HTERT RPE-1 (cell line): ENCODE data around the gene C10orf90.

ENCODE experiments used
- in situ Hi-C: fragments of 300-500 bp; cut with MboI; formaldehyde crosslinking; loops from 4 replicates; pipeline ENCODE4 v1.14.3; 2020; ENCODE audit warnings: low sequenced_read_pairs

C10orf90 gene

DNA sequence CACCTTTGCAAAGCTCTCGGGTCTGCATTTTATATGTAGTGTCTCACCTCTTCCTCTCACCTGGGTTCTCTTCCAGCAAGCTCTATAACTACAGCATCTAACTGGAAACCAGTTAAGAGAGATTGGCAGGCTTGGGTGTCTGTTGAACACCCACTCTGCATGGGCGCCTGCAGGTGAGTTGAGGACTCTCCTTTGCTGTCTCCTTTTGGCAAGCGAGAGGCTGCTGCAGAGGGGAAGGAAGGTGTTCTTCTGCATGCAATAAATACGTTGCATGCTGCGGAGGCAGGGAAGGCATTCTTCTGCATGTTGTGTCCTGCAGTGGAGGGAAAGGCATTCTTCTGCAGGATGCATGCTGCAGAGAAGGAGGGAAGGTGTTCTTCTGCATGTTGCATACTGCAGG is 200.8 kb downstream of the C10orf90 start:
- in situ Hi-C loops = no loop called here

DNA sequence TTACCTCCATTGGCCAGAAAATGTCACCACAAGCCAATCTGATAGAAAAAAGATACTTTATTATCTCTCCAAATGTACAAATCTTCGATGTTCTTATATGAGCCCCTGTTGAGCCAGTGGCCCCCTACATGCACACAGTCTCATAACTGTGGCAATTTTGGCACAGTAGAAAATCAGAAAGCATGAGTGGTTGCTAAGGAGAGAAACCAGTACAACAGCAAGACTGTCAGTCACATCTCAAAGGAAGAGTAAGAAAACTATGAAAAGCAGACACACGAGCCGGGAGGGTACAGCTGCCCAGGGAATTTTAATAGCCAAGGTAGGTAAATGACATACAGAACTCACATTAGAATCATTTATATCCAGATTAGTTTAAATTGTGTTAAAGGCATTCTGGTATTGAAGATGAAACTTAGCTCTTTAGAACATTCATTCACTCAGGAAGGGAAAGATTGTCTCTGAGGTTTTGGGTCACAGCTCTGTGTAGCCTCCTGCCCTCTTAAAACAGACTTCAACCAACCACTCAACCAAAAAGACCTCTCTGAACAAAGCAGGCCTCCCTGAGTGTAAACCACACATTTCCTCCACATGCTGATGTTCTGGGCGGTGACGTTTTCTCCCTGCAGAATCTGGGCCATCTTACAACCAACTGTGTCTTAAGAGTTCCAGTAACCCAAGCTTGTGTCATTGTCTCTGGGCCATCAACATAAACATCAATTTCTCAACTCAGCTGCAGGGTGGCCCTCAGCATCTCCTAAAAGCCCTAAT is 201.4 kb downstream of the C10orf90 start:
- in situ Hi-C loops = no loop called here

DNA sequence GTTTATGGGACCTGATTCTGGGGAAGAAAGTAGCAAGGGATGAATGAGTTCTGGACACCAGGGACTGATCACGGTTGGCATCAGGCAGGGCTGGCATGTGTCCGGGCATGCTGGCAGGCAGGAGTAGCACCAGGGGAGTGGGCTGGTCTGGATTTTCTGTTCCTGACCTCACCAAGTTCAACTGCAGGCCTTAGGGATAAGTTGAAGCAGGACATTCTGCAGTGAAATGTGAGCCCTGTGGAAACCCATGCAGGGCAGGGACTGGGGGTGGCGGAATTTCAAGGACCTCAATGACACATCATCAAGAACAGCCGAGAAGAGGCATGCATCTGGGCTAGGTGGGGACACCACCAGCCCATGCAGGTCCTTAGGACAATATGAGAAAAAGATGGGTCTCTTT is 202.0 kb downstream of the C10orf90 start:
- in situ Hi-C loops = no loop called here

DNA sequence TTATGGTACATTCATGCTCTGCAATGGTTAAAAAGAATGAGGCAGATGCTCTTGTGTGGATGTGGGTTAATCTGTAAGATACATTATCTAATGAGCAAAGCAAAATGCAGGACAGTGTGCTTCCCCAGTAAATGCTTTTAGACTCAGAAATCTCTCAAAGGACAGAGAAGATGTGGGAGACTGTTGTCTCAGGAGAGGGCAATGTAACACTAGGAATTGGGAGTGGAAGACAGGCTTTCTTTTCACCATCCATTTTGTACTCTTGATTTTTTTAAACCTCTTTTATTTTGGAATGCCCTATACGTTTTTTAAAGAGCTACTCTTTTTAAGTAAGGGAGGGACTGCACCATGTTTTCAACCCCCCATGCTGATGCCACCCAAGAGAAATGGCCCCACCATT is 204.7 kb downstream of the C10orf90 start:
- in situ Hi-C loops = no loop called here

DNA sequence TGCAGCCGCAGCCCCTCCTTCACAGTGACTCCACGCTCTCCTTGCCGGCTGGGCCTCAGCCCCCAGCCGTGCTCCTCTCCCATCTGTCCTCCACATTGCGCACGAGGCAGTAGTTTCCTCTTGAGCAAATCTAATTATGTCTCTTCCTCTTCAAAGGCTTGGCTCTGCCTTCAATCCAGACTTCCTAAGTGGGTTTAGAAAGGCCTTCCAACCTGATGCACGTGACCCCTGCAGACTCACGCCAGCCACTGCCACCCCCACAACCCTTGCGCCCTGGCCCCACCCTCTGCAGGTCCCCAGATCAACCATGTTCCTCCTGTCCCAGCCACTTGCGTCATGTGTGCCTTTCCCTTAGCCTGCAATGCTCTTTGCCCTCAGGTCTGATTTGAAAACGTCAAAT is 207.2 kb downstream of the C10orf90 start:
- in situ Hi-C loops = no loop called here

DNA sequence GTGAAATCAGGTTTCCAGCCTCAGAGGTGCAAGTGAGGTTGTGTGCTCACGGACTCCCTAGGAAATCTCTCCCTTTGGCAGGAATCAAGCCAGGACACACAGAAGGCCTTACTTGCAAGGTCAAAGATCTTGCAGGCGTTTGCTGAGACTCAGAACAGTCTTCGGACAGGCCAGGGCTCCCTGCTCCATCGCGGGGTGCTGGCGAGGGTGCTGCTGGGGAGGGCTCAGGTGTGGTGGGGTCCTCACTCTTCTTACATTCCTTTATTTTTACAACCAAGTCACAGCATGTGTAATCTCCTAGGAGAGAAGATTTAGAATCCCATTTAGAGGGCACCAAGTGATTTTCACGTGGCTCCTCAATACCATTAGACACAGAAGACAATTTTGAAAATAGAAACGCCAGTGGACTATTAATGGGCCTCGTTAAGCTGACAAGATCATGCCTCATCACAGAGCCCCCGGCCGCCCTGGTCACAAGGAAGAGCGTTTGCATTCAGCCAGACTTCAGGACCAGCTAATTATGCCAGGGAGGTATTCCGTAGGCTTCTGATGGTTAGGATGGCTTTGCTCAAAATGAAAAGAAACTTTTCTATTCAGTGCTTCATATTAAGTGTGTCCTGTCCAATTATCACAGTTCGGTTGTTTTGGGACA is 209.1 kb downstream of the C10orf90 start:
- in situ Hi-C loops = no loop called here

DNA sequence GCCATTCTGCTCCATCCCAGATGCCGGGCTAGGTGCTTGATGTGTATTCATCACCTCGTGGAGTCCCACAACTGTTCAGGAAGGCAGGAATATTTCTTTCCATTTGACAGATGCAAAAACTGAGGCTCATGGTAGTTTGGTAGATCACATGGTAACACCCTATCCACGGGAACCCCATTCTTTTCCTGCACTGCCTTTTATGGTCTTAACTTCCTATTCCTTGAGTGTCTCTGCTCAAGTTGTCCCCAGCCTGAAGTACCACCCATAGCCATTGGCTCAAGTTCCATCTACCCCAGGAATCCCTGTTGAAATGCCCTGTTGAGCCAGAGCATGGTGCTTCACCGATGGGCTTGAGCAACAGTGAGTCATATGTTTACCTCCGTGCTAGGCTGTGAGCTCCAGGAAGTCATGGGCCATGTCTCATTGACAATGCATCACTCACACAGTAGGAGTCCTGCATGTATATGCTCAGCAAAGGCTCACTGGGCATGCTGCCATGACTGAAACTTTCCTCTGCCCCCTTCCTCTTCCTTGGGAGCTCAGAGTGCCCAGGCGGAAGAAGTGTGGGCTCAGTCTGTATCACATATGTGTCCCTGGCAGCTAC is 210.5 kb downstream of the C10orf90 start:
- in situ Hi-C loops = no loop called here

DNA sequence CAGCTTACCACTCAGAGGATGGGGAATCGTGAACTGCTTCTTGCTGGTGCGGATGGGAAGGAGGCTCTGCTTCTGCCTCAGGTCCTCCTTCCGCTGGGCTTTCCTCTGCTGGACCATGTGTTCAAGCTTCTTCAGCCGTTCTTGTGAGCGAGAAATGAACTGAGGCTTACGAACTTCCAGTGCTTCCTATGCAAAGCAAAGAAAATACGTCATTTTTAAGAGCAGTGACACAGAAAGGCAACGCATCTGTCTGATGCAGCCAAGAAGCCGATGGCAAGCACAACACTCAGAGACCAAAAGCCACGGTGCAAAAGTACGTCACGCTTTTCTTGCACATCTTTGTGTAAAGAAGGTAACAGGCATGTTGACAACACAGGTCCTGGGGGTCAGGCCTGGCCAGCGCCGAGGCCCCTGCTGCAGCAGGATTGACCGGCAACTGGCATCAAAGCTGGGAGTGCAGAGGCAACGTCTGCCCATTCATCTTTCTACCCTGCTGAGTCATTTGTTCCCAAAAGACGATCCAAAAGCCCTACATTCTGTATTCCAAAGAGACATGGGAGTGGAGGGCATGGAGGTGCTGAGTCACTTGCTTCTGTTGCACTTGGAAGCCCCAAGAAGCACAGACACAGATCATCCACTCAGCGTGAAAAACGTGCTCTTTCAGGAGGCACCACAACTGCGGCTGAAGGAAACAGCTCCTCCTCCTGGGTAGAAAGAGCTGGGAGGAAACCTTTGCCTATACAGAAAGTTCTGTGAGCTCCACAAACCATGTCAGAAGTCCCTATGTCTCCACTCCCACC is 211.3 kb downstream of the C10orf90 start:
- in situ Hi-C loops = no loop called here

DNA sequence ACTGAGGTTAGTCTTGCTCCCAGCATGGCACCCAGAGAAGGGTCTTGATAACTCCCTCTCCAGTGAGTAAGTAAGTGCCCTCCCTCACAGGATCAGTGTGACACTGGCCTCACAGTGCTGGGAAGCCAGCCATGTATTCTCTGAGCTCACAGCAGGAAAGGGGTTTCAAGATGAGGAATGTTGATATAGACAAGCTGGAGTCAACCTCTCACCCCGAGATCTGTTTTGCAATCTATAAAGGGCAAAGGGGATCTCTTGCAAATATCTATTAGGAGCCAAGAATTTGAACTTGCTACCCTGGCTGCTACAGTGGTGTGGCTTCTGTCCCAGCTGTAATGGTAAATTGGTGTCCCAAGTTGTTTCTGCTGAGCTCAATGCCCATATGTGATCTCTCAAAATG is 212.0 kb downstream of the C10orf90 start:
- in situ Hi-C loops = no loop called here

DNA sequence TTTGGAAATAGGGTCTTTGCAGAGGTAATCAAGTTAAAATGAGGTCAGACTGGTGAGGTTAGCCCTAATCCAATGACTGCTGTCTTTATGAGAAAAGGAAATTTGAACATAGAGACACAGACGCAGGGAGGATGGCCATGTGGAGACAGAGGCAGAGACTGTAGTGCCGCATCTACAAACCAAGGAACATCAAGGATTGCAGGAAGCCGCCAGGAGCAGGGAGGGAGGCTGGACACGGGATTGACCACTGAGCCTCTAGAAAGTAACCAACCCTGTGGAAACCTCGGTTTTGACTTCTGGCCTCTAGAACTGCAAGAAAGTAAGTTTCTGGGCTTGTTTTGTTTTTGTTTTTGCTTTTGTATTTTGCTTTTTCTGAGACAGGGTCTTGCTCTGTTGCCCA is 213.9 kb downstream of the C10orf90 start:
- in situ Hi-C loops = no loop called here

DNA sequence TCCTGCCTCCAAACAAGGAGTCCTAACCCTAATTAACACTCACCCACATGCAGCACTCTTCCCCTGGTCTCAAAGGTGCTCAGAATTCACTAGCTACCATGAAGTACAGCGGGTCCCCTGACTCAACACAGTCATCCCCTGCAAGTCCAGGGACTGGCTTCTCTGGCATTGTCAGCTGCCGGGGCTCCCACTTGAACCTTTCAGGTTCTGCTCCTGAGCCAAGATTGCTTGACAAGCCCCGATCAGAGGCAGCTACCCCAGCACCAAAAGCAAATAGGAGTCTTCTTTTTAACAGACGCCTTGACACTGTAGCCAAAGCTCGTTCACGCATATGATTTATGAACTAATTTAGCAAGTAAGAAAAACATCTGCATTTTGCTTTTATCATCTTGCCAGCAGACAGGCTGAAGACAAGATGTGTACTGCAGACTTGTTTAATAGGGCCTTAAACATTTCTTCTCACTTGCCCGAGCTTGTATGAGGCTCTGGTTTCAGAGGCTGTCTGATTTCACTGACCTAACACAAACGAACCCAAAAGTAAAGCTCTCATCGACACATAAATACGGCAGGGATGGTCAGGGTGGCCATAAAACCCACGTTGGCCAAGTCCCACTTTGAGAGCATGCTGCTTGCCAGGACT is 214.6 kb downstream of the C10orf90 start:
- in situ Hi-C loops = no loop called here

DNA sequence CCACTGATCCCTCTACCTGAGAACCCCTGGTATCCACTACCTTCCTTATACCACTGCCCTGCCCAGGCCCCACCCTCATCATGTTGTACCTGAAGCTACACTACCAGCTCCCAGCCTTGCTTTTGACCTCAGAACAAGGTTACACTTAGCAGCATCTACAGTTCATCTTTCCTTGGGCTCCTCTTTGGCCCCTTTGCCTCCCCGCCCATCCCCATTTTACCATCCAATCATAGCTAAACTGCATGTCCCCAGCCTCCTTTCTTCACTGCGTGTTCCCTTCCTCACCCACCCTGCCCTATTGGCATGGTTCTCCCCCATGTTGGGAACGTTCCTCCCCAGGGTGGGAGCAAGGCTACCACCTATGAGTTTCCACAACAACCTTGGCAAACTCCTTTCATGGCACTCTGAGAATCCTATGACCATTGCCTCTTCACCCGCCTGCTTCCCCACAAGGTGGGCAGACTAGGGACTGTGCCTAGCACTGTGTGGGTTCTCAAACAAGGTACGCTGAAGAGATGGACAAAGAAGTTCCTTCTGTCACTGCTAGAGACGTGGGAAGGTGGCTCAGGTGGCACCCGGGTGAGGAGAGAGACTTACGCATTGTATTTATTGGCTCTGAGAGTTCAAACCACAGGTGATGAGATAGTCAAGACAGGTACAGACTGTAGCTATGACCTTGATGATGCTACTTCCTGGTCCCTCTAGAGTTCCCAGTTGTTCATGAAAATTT is 215.3 kb downstream of the C10orf90 start:
- in situ Hi-C loops = no loop called here

DNA sequence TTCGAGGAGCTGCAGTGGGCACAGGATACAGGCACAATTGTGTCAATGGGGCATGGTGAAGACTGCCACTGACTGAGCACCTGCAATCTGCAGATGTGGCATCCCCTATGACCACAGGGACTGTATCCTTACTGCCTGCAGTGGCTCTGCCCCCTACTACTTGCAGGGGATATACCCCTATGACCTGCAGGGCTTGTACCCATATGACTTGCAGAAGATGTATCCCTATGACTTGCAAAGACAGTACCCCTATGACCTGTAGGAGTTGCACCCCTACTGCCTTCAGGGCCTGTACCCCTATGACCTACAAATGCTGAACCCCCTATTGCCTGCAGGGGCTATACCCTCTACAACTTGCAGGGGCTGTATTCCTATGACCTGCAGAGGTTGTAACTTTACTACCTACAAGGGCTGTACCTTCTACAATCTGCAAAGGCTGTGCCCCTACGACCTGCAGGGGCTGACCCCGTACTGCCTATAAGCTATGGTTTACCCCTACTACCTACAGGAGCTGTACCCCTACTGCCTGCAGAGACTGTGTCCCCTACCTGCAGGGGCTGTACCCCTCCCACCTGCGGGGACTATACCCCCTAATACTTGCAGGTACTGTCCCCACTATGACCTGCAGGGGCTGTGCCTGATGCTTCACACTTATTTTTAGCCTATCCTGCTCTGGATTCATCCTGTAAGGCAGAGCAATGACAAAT is 216.3 kb downstream of the C10orf90 start:
- in situ Hi-C loops = no loop called here

DNA sequence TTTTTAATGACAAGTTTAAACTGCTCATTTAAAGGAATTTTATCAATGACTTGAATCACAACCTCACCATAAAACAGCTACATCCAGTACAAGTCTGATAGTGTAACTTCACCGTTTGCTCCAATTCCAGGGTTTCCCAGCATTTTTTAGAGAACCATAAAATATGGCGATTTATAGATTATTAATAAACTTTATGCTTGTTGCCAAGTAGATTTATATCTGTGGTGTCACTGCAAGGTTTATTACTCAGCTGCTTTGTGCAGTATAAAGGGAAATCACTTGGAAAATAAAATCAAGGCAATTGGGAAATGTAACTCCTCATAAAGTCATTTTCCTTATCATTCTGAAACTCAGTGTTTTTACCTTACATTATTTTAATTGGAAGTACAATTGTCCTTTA is 218.2 kb downstream of the C10orf90 start:
- in situ Hi-C loops = no loop called here

DNA sequence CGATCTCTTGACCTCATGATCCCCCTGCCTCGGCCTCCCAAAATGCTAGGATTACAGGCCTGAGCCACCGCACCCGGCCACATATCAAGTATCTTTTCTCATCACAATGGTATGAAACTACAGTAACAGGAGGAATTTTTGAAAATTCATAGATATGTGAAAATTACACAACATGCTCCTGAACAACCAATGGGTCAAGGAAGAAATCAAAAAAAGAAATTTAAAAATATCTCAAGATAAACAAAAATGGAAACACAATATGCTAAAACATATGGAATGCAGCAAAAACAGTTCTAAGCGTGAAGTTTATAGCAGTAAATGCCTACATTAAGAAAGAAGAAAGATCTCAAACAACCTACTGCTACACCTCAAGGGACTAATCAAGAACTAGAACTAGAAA is 222.4 kb downstream of the C10orf90 start:
- in situ Hi-C loops = no loop called here

DNA sequence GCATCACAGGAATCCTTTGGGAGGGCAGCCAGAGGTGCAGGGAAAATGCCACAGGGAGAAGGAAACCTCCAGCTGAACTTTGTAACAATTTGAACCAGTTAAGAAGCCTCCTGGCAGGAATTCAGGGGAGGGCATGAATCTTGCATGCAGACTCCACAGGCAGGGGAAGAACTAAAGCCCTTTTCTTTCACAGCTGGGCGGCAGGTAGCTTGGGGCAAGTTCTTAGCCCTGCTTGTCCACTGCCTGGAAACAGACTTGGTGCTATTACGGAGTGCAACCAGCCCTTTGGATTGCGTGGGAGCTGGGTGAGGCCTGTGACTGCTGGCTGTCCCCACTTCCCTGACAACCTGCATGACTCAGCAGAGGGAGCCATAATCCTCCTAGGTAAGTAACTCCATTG is 230.6 kb downstream of the C10orf90 start:
- in situ Hi-C loops = no loop called here

DNA sequence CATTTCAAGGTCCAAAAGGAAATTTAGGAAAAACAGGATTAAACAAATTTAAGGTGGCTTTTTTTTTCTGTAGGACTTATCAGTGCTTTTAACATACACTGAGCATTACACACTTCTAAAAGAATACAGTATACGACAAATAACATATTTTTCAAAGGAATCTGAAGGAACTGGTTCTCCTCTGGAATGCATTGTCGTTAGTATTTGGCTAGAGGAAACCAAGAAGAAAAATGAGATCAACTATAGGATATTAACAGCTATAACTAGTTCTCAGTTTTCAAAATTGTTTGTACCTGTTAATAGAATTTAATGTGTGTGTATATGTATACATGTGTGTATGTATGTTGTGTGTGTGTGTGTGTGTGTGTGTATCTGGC is 232.1 kb downstream of the C10orf90 start:
- in situ Hi-C loops = no loop called here

DNA sequence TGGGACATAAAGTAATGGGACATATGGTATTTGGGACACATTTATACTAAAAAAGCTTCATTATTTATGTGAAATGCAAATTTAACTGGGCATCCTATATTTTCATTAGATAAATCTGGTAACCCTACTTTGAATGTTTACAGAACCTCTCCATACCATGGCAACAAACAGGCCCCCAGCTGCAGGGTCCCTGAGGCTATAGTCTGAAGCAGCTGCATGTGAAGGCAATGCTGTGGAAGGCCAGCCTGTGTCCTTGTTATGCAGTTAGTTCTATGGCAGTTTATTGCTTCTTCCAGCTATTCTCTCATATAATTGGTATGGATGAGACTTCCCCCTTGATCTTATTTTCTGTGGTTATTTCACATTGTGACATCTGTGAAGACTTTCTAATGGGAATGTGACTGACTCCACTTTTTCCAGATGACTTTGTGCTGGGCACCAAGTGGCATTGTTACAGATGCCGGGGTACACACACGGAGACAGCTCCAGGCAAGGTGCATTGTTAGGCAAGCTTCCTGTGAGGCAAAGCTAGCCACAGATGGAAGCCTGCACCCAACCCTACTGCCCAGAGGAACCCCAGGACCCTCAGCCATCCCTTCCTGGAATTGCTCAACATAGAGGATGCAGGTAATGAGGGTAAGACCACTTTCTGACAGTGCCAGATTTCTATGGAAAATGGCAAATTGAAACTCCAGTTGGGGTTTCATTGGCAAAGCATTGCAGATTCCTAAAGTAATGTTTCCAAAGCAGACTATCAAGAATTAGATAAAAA is 232.7 kb downstream of the C10orf90 start:
- in situ Hi-C loops = no loop called here

DNA sequence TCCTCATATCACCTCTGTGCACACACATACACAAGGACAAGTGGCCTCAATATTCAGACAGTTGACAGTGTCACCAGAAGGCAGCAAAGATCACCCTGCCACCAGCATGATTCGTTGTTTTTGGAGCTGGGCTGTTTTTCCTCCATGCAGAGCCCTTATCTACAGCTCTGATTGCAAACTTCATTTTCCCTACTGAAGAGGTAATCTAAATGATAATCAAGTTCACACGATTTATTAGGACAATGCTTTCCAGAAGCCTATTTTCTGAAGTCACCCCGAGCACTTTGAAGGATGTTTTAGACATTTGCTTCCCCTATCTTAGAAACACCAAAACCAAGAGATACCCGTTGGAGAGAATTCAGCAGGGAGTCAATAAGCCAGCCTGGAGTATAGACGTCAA is 236.3 kb downstream of the C10orf90 start:
- in situ Hi-C loops = no loop called here
